ENCODE data around the gene MTR. TPM values are rescaled to one million over a fixed set of nuclear protein-coding genes. Genes with fewer than 3 reads are reported as not detected.

Gene MTR
- total and polyA plus RNA-seq, 10 donors = 4.4 to 65.4 (median 42.0) TPM

GRCh38 chr1:236800002-236800620 lies 5.0 kb downstream of the MTR start:
- Histone ChIP-seq H3K27me3 (replicated peaks in 1 of 7) (no peaks in the 10 kb centered on the region), H3K27ac (no peak overlapping the region), H3K4me3 (no peak overlapping the region), H3K4me1 (peaks cover 10 to 66% (median 40%) of the 10 kb centered on the region in 6 donors), H3K36me3 (peaks cover 0 to 23% (median 14%) of the 10 kb centered on the region in 6 donors), H3K9me3 (no peaks in the 10 kb centered on the region)
- WGBS, 5 donors = 66 to 92% (median 84%) methylated on average over 5 of the region's 5 CpGs
- TF ChIP-seq POLR2AphosphoS5 (IDR thresholded peaks at IDR 0.05) (no peak), POLR2A (IDR thresholded peaks at IDR 0.05) (no peak), CTCF (IDR thresholded peaks at IDR 0.05 in 8 of 11, conservative IDR thresholded peaks at IDR 0.05 in 3 of 11) (no peak)
- DNase-seq = no peak
- intact Hi-C loops (cut with DNase I; ENCODE audit: low total_unique reads) = no loop called here

- H3K4me1 ChIP-seq = peaks cover 10 to 66% (median 40%) of the 10 kb centered on the region in 6 donors
- H3K36me3 ChIP-seq = peaks cover 0 to 29% (median 18%) of the 10 kb centered on the region in 6 donors
- no peak overlapping the region for H3K27ac ChIP-seq
- intact Hi-C loops (cut with DNase I; ENCODE audit: low total_unique reads) = no loop called here
- no peak overlapping the region for H3K4me3 ChIP-seq
- TF ChIP-seq POLR2A (IDR thresholded peaks at IDR 0.05) (no peak), CTCF (IDR thresholded peaks at IDR 0.05 in 8 of 11, conservative IDR thresholded peaks at IDR 0.05 in 3 of 11) (no peak), POLR2AphosphoS5 (IDR thresholded peaks at IDR 0.05) (no peak)
- DNase-seq = no peak
- H3K9me3 ChIP-seq = no peaks in the 10 kb centered on the region
- no peaks in the 10 kb centered on the region for H3K27me3 ChIP-seq (replicated peaks in 1 of 7)
These were observed 5.5 kb downstream of the MTR start for GRCh38 chr1:236800623-236801022.

DNA sequence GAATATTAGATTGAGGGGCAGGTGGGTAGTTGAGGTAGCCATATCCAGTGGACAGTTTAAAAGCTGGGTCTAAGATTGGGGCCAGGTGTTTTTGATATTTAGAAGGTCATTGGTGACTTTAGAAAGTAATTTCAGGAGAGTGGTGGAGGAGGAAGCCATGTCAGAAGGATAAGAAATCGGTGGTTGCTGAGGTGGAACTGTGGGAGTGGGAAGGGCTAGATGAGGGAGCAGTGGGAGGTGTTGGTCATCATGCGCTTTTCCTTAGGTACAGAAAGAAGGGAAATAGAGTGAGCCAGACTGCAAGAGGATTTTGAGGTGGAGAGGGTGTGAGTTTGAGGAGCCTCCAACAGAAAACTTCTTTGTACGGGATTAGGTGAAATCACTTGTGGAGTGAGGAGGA lies 7.2 kb downstream of the MTR start:
- no peak for DNase-seq
- Histone ChIP-seq H3K36me3 (peaks cover 0 to 45% (median 25%) of the 10 kb centered on the region in 6 donors), H3K4me1 (peaks cover 6 to 52% (median 27%) of the 10 kb centered on the region in 6 donors), H3K9me3 (no peaks in the 10 kb centered on the region), H3K27ac (no peak overlapping the region), H3K27me3 (replicated peaks in 1 of 7) (no peaks in the 10 kb centered on the region), H3K4me3 (no peak overlapping the region)
- 61 to 95% (median 93%) methylated on average over 2 to 3 of the region's 3 CpGs for WGBS, 5 donors
- intact Hi-C loops (cut with DNase I; ENCODE audit: low total_unique reads) = no loop called here
- TF ChIP-seq POLR2A (IDR thresholded peaks at IDR 0.05) (no peak), POLR2AphosphoS5 (IDR thresholded peaks at IDR 0.05) (no peak), CTCF (IDR thresholded peaks at IDR 0.05 in 8 of 11, conservative IDR thresholded peaks at IDR 0.05 in 3 of 11) (no peak)

DNA sequence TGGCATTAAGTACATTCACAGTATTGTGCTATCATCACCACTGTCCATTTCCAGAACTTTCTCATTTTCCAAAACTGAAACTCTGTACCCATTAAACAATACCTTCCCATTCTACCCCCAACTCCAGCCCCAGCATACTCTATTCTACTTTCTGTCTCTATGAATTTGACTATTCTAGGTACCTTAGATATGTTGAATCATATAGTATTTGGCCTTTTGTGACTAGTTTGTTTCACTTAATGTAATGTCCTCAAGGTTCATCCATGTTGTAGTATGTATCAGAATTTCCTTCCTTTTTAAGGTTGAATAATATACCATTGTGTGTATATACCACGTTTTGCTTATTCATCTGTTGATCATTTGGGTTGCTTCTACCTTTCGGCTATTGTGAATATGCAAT lies 11.5 kb downstream of the MTR start:
- 84 to 91% (median 87%) methylated on average over 2 of the region's 2 CpGs for WGBS, 5 donors
- intact Hi-C loops (cut with DNase I; ENCODE audit: low total_unique reads) = no loop called here
- peaks cover 0 to 20% (median 7%) of the 10 kb centered on the region in 6 donors for H3K4me1 ChIP-seq
- no peak overlapping the region for H3K4me3 ChIP-seq
- TF ChIP-seq POLR2AphosphoS5 (IDR thresholded peaks at IDR 0.05) (no peak), CTCF (IDR thresholded peaks at IDR 0.05 in 8 of 11, conservative IDR thresholded peaks at IDR 0.05 in 3 of 11) (no peak), POLR2A (IDR thresholded peaks at IDR 0.05) (no peak)
- H3K9me3 ChIP-seq = no peaks in the 10 kb centered on the region
- peaks cover 0 to 89% (median 52%) of the 10 kb centered on the region in 6 donors for H3K36me3 ChIP-seq
- H3K27ac ChIP-seq = no peak overlapping the region
- no peak for DNase-seq
- no peaks in the 10 kb centered on the region for H3K27me3 ChIP-seq (replicated peaks in 1 of 7)
